Heart left ventricle (tissue), 16 donors: ENCODE measurements around the gene MGLL. TPM values are rescaled to one million over a fixed set of nuclear protein-coding genes. Genes with fewer than 3 reads are reported as not detected.

ENCODE experiments used
- ATAC-seq, 4 donors: fragments of 200-7000 bp; cut with Tn5 transposase; one replicate each; pipeline ENCODE4 v1.9.1; 2020 to 2022; ENCODE audit warnings: moderate library complexity in 4 of 4, mild to moderate bottlenecking in 3 of 4, moderate number of reproducible peaks in 1 of 4
- DNase-seq, 5 donors: peaks; one replicate each; pipeline ENCODE4 v3.0.0-alpha.2; 2020
- H3K27ac ChIP-seq, 12 donors: fragments of 200-600 bp; sonication (generic) in 4 of 12; one replicate each; pipeline versions ENCODE4 v1.5.0 to v1.8.0; 2016 to 2022; ENCODE audit warnings: mild to moderate bottlenecking in 2 of 12
- H3K27me3 ChIP-seq, 9 donors: fragments of 200-600 bp; sonication (generic) in 2 of 9; one replicate each; pipeline versions ENCODE4 v1.5.1 to v1.8.0; 2016 to 2022; ENCODE audit warnings: mild to moderate bottlenecking in 3 of 9
- H3K36me3 ChIP-seq, 9 donors: fragments of 200-600 bp; sonication (generic) in 2 of 9; one replicate each; pipeline versions ENCODE4 v1.5.0 to v1.8.0; 2018 to 2022; ENCODE audit warnings: mild to moderate bottlenecking in 2 of 9
- H3K4me1 ChIP-seq, 12 donors: fragments of 200-600 bp; sonication (generic) in 4 of 12; one replicate each; pipeline versions ENCODE4 v1.5.0 to v1.8.0; 2016 to 2022; ENCODE audit warnings: mild to moderate bottlenecking in 3 of 12
- H3K4me3 ChIP-seq, 12 donors: fragments of 200-600 bp; sonication (generic) in 4 of 12; one replicate each; pipeline versions ENCODE4 v1.5.0 to v1.8.0; 2017 to 2022; ENCODE audit warnings: mild to moderate bottlenecking in 9 of 12, moderate library complexity in 4 of 12
- H3K9me3 ChIP-seq, 12 donors: fragments of 200-600 bp; sonication (generic) in 4 of 12; one replicate each; pipeline versions ENCODE4 v1.5.0 to v1.8.0; 2016 to 2022; ENCODE audit warnings: mild to moderate bottlenecking in 1 of 12
- CTCF ChIP-seq, 12 donors: fragments of 200-600 bp; sonication (generic) in 4 of 12; IDR thresholded peaks; one replicate each; pipeline versions ENCODE4 v1.5.0 to v1.8.0; 2018 to 2022; ENCODE audit warnings: antibody characterized with exemption in 12 of 12, mild to moderate bottlenecking in 5 of 12
- POLR2A ChIP-seq, 2 donors: fragments of 450-650 bp; IDR thresholded peaks; one replicate each; pipeline ENCODE4 v1.6.1; 2017; ENCODE audit warnings: antibody characterized with exemption in 2 of 2, mild to moderate bottlenecking in 2 of 2, moderate library complexity in 2 of 2
- WGBS, 4 donors: extraction: QIAGEN DNeasy Blood & Tissue Kit in 2 of 4; methylation state at CpG; one replicate each; pipeline versions ENCODE4 v1.1.5 to v1.1.7; 2013 to 2018; 5-methylcytosine and 5-hydroxymethylcytosine counted together
- intact Hi-C, 10 donors: fragments of 100-400 bp; cut with DNase I; formaldehyde crosslinking; loops; one replicate each; pipeline versions ENCODE4 v1.11.1 to v1.14.2; 2022
- polyA plus RNA-seq, 2 donors: library from polyadenylated mRNA; stranded (reverse); fragments of 200-250 nt; gene quantifications; one replicate each; pipeline ENCODE4 v1.2.3, GENCODE V29; 2013
- total RNA-seq, 9 donors: library from RNA; depleted of rRNA in 2 of 9; stranded (reverse); fragments of >200 nt in 2 of 9; fragmentation: NEBNext Ultra II Directional in 3 of 9; extraction: Animal tissue kit (Norgen Biotek cat#: 25700) in 3 of 9; gene quantifications; one replicate each; pipeline versions ENCODE4 v1.1.0 to v1.2.4, GENCODE V29; 2016 to 2023
- donor health status: ischemic (EF 13 %, LVEDD 7.1; RV severe dilation, severe dysfunction).
- donor health status: healthy with polysubstance abuse.
- donor health status: DM: no; HTN: yes; CAD: no.
- donor health status: DM: no; HTN: no; CAD: no.
- donor health status: ischemic (EF 25% LVEDD 6.9; RV normal size, moderate dysfunction).
- donor health status: ischemic (EF 25% LVEDD 5.7; RV mildly dilated, moderate dysfunction).
- donor health status: healthy.
- donor health status: DM: yes; HTN: yes; CAD: no.
- donor health status: ischemic (EF 35%, LVEDD 5.7; RV mildly dilated, moderate dysfunction).
- donor health status: nonischemic (EF 11% LVEDD 7.7; RV severe dilation, severe dysfunction).
- donor health status: DM: yes; HTN: yes; CAD: no.
- donor health status: PGD.
- donor health status: ischemic (EF 29% LVEDD 5.4; RV normal size, mild dysfunction).
- donor health status: nonischemic (EF 23%, LVEDD 6.1; RV moderate dilation, normal function).

The MGLL gene
- total and polyA plus RNA-seq, 11 donors, result 38.5 to 119 (median 78.9) TPM

- WGBS, 4 donors, result 54 to 64% (median 58%) methylated on average over 12 to 13 of the region's 13 CpGs
- ATAC-seq (no peak), DNase-seq (peak in 1 of 5 donors; percentile 18)
- Histone ChIP-seq H3K27ac (peak overlapping the region; percentile 10 to 83 (median 57)), H3K4me1 (peaks cover 7 to 57% (median 41%) of the 10 kb centered on the region in 12 donors), H3K9me3 (no peaks in the 10 kb centered on the region), H3K27me3 (no peaks in the 10 kb centered on the region), H3K36me3 (peaks cover 0 to 62% (median 25%) of the 10 kb centered on the region in 9 donors), H3K4me3 (no peak overlapping the region)
- intact Hi-C loops, result no loop called here
- TF ChIP-seq CTCF (IDR thresholded peaks at IDR 0.05), result no peak
- TF ChIP-seq POLR2A (IDR thresholded peaks at IDR 0.05), result no peak
These were observed 100.1 kb downstream of the MGLL start for GRCh38 chr3:127722091-127722784.

GRCh38 chr3:127720985-127721935 lies 101.1 kb downstream of the MGLL start:
- peak in 1 of 5 donors; percentile 8 for DNase-seq
- Histone ChIP-seq H3K27me3 (no peaks in the 10 kb centered on the region), H3K9me3 (no peaks in the 10 kb centered on the region), H3K36me3 (peaks cover 0 to 72% (median 25%) of the 10 kb centered on the region in 9 donors), H3K27ac (peak overlapping the region in 10 of 12 donors; percentile 10 to 83 (median 58)), H3K4me1 (peaks cover 7 to 61% (median 39%) of the 10 kb centered on the region in 12 donors), H3K4me3 (no peak overlapping the region)
- WGBS, 4 donors, result 89 to 94% (median 93%) methylated on average over 17 of the region's 17 CpGs
- intact Hi-C loops, result no loop called here
- no peak for TF ChIP-seq POLR2A (IDR thresholded peaks at IDR 0.05)
- no peak for TF ChIP-seq CTCF (IDR thresholded peaks at IDR 0.05)
- no peak for ATAC-seq

GRCh38 chr3:127720161-127720823 lies 102.0 kb downstream of the MGLL start:
- ATAC-seq, result no peak
- H3K4me1 ChIP-seq, result peaks cover 12 to 70% (median 45%) of the 10 kb centered on the region in 12 donors
- TF ChIP-seq CTCF (IDR thresholded peaks at IDR 0.05), result no peak
- no peak for TF ChIP-seq POLR2A (IDR thresholded peaks at IDR 0.05)
- H3K27ac ChIP-seq, result peak overlapping the region in 5 of 12 donors; percentile 4 to 83 (median 35)
- 89 to 96% (median 93%) methylated on average over 15 of the region's 15 CpGs for WGBS, 4 donors
- peaks cover 0 to 82% (median 25%) of the 10 kb centered on the region in 9 donors for H3K36me3 ChIP-seq
- H3K4me3 ChIP-seq, result no peak overlapping the region
- H3K27me3 ChIP-seq, result no peaks in the 10 kb centered on the region
- peak in 1 of 5 donors; percentile 11 for DNase-seq
- intact Hi-C loops, result no loop called here
- no peaks in the 10 kb centered on the region for H3K9me3 ChIP-seq
